ENCODE data around the gene ISM2. TPM values are rescaled to one million over a fixed set of nuclear protein-coding genes. Genes with fewer than 3 reads are reported as not detected.
"Not testable (repeated sequence)": the region's sequence is repeated elsewhere in the genome, so short reads cannot be mapped to it uniquely, and the experiment has no call there.

The ISM2 gene
- total RNA-seq = not detected

DNA sequence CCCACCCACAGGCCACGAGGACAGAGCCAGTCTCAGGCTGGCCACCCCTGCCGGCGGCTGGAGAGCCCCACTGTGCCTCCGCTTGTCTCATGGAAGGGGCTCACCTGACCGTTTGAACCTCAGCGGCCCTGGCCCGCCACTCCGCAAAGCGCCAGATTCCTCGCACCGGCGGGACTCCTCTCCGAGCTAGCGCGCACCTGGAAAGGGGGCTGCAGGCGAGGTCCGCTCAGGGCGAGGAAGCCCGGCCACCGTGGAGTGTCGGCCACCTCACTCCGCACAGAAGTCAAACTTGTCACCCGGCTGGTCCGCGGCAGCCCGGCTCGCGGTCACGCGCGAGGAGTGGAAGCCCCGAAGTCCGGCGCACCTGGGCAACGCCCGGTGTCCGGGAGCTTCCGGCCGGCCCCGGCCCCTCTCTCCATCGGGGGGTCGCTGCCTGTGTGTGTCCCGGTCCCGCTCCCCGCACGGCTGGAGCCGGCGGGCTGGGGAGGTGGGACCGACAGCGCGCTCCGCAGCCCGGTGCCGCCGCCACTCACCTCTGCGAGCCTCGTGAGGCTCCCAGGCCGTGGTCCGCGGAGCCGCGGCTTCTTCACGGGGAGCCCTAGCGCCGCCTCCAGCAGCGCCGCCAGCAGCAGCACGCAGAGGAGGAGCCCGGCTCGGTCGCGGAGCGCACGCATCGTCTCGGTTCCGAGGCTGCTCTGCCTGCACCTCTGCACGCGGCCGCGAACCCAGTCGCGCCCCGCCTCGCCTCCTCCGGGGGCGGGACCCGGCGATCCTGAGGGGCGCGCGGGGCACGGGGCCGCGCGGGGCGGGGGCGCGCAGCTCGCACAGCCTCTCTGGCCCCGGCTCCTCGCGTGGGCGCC, at the start of gene ISM2:
Gene ISM2 (minus strand): TSS at position 697 of the 860 bp plus-strand sequence. CDS start 23 bp downstream, at position 674.
- Histone ChIP-seq H3K4me1 (peaks cover 0 to 18% (median 11%) of the 10 kb centered on the region in 4 donors), H3K9me3 (peaks cover 0 to 3% (median 0%) of the 10 kb centered on the region in 4 donors), H3K4me3 (peak within 1 kb of the TSS; percentile 29 to 61 (median 60)), H3K27me3 (peaks cover 0 to 21% of the 10 kb centered on the region in 2 donors), H3K36me3 (no peaks in the 10 kb centered on the region), H3K27ac (no peak within 1 kb of the TSS)
- DNase-seq = peak in 2 of 3 donors; percentile 17 to 65
- no peak for TF ChIP-seq POLR2A (IDR thresholded peaks at IDR 0.05)
- TF ChIP-seq, protein P1, sequence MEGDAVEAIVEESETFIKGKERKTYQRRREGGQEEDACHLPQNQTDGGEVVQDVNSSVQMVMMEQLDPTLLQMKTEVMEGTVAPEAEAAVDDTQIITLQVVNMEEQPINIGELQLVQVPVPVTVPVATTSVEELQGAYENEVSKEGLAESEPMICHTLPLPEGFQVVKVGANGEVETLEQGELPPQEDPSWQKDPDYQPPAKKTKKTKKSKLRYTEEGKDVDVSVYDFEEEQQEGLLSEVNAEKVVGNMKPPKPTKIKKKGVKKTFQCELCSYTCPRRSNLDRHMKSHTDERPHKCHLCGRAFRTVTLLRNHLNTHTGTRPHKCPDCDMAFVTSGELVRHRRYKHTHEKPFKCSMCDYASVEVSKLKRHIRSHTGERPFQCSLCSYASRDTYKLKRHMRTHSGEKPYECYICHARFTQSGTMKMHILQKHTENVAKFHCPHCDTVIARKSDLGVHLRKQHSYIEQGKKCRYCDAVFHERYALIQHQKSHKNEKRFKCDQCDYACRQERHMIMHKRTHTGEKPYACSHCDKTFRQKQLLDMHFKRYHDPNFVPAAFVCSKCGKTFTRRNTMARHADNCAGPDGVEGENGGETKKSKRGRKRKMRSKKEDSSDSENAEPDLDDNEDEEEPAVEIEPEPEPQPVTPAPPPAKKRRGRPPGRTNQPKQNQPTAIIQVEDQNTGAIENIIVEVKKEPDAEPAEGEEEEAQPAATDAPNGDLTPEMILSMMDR (IDR thresholded peaks at IDR 0.05) = no peak

DNA sequence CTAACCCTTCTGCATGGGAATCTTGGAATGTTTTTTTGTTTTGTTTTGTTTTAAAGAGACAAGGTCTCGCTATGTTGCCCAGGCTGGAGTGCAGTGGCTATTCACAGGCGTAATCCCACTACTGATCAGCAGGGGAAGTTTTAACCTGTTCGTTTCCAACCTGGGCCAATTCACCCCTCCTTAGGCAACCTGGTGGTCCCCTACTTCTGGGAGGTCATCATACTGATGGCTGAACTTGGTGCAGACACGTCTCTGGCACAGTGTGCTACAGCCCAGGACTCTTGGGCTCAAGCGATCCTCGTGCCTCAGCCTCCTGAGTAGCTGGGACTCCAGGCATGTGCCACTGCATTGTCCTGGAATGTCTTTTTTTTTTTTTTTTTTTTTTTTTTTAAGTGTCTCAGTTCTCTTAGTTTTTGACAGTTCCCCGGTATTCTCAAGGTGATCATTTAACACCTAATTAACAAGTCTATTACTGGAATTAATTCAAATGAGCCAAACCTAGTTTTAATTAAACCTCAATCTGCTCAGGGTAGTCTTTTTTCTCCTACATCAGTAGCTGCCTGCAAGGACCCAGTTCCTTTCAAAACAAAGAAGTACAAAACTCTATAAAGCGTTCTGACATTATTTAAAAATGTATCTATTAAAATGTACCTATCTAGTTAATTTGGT, 49.0 kb upstream of the ISM2 start:
- no peaks in the 10 kb centered on the region for H3K27me3 ChIP-seq
- no peak for DNase-seq
- peaks cover 0 to 76% (median 0%) of the 10 kb centered on the region in 3 donors for H3K36me3 ChIP-seq
- H3K4me1 ChIP-seq = peaks cover 0 to 5% (median 0%) of the 10 kb centered on the region in 4 donors
- H3K4me3 ChIP-seq = no peak overlapping the region
- H3K9me3 ChIP-seq = no peaks in the 10 kb centered on the region
- no peak overlapping the region for H3K27ac ChIP-seq
- TF ChIP-seq POLR2A (IDR thresholded peaks at IDR 0.05) = no peak
- TF ChIP-seq, protein P1 (IDR thresholded peaks at IDR 0.05) = no peak

DNA sequence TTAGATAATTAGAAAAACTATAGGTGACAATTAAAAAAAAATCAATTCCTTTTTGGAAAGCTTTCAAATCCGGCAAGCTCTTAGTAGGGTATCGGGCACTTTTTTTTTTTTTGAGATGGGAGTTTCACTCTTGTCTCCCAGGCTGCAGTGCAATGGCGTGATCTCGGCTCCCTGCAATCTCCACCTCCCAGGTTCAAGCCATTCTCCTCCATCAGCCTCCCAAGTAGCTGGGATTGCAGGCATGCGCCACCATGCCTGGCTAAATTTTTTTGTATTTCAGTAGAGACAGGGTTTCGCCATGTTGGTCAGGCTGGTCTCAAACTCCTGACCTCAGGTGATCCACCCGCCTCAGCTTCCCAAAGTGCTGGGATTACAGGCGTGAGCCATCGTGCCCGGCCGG, 46.6 kb upstream of the ISM2 start:
- H3K36me3 ChIP-seq = peaks cover 0 to 58% (median 0%) of the 10 kb centered on the region in 3 donors
- H3K9me3 ChIP-seq, H3K27ac ChIP-seq, H3K27me3 ChIP-seq, DNase-seq, H3K4me3 ChIP-seq, H3K4me1 ChIP-seq: not testable (repeated sequence)

DNA sequence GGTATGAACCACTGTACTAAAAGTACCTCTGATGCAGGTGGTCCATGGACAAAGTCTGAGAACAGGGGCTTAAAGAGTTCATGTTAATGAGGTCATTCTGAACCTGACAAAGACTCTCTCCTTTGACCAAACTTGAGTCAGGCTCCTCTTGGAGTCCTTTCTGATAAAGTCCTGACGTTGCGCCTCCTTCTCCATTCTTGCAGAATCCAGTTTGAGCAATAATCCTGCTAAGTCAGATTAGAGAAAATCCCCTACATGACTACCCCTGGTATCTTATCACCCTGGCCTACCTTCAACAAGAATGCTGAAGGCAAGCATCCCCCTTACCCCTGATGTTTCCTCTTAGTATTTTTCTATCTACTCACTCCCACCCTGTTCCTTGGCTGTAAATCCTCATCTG, 46.0 kb upstream of the ISM2 start:
- DNase-seq = no peak
- Histone ChIP-seq H3K4me3 (no peak overlapping the region), H3K9me3 (no peaks in the 10 kb centered on the region), H3K4me1 (peaks cover 0 to 6% (median 0%) of the 10 kb centered on the region in 4 donors), H3K27ac (no peak overlapping the region), H3K36me3 (peaks cover 0 to 53% (median 0%) of the 10 kb centered on the region in 3 donors), H3K27me3 (no peaks in the 10 kb centered on the region)
- TF ChIP-seq POLR2A (IDR thresholded peaks at IDR 0.05) = no peak
- TF ChIP-seq, protein P1 (IDR thresholded peaks at IDR 0.05) = no peak

DNA sequence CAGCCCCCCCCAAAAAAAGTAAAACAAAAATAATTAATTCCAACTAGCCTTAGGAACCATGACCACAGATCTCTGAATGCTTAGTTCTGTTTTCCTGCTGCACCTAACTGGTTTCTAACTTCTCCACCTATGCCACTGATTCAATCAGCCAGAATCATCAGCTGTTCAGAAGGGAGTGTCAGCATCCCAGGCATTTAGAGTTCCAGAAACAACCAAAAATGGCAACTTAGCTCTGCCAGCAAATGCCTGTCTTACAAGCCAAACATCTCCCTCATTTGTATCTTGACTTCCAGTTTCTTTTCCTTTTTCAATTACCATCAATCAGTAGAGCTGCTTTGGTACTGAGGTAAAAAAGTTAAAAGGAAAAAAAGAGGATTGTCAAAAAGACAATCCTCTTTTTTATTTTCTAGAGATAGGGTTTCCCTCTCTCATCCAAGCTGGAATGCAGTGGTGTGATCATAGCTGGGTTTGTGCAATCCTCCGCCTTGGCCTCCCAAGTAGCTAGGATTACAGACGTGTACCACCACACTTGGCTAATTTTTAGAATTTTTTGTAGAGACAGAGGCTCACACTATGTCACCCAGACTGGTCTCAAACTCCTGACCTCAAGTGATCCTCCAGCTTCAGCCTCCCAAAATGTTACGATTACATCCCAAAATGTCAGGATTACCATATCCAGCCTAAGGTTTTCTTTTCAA, 45.2 kb upstream of the ISM2 start:
- H3K27ac ChIP-seq = no peak overlapping the region

More for the DNA sequence above, 45.2 kb upstream of the ISM2 start:
- no peak for TF ChIP-seq POLR2A (IDR thresholded peaks at IDR 0.05)
- TF ChIP-seq, protein P1 (IDR thresholded peaks at IDR 0.05) = no peak
- Histone ChIP-seq H3K4me1 (peaks cover 0 to 6% (median 0%) of the 10 kb centered on the region in 4 donors), H3K36me3 (peaks cover 0 to 45% (median 0%) of the 10 kb centered on the region in 3 donors), H3K4me3 (no peak overlapping the region), H3K27me3 (no peaks in the 10 kb centered on the region), H3K9me3 (no peaks in the 10 kb centered on the region)
- no peak for DNase-seq
